ENCODE data around the gene FAM149A.
A peak's percentile ranks its signal among the peaks of the same experiment; 100 is the strongest.

The FAM149A gene

DNA sequence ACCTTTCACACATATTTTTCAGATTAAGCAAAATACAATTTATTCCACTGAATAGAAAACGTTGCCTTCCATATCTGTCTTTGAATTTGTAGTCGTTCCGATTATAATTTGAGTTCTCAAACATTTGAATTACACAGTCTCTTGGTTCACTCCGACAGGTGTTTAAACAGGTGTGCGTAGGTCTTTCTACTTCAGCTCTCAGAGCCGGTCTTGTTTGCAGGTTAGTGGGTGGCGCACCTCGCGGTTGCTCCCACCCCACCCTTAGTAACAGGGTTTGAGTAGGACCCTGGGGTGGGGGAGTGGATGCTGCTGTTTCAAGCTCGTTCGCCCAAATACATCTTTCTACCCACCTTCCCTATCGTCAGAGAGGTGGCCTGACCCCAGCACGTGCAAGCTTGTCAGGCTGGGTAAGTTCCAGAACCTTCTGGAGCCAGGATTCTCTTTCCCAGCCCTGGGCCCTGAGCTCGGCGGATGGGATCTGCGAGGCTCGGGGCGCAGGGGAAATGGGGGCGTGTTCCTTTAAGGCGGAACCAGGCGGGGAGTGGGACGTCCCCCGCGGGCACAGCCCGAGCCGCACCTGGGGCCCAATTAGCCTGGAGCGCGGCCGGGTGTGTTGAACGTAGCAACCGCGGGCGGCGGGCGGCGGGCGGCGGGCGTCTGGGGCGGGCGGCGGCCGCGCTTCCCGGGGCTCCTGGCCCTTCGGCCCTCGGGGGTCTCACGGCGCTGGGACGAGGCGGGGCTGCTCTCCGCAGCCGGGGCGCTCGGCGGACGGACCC is at the start of gene FAM149A:
TSS of gene FAM149A (plus strand) at position 591 of the 776 bp plus-strand sequence.
- no peak within 1 kb of the TSS for H3K4me2 ChIP-seq (ENCODE audit: low read depth, low read length, poor library complexity, severe bottlenecking)
- no peaks in the 10 kb centered on the region for H4K20me1 ChIP-seq (ENCODE audit: insufficient read depth, low read length, poor library complexity, severe bottlenecking)
- no peak within 1 kb of the TSS for H3K4me3 ChIP-seq (ENCODE audit: low read length, poor library complexity, severe bottlenecking)
- no peaks in the 10 kb centered on the region for H3K9me2 ChIP-seq (replicated peaks; ENCODE audit: low read depth, low read length)
- no peaks in the 10 kb centered on the region for H3K4me1 ChIP-seq (ENCODE audit: insufficient read depth, low read length, poor library complexity, severe bottlenecking)
- H3K27me3 ChIP-seq (ENCODE audit: insufficient read depth, low read length, poor library complexity, severe bottlenecking), result no peaks in the 10 kb centered on the region
- no peaks in the 10 kb centered on the region for H3K79me2 ChIP-seq (ENCODE audit: insufficient read depth, low read length)
- H2AFZ ChIP-seq (ENCODE audit: low read length), result no peak within 1 kb of the TSS
- no peaks in the 10 kb centered on the region for H3F3A ChIP-seq (ENCODE audit: low read depth)
- H3K36me3 ChIP-seq (ENCODE audit: insufficient read depth, low read length), result no peaks in the 10 kb centered on the region
- no peak within 1 kb of the TSS for H3K9ac ChIP-seq (ENCODE audit: low read depth, low read length, poor library complexity, severe bottlenecking)
- TF ChIP-seq, protein P1, sequence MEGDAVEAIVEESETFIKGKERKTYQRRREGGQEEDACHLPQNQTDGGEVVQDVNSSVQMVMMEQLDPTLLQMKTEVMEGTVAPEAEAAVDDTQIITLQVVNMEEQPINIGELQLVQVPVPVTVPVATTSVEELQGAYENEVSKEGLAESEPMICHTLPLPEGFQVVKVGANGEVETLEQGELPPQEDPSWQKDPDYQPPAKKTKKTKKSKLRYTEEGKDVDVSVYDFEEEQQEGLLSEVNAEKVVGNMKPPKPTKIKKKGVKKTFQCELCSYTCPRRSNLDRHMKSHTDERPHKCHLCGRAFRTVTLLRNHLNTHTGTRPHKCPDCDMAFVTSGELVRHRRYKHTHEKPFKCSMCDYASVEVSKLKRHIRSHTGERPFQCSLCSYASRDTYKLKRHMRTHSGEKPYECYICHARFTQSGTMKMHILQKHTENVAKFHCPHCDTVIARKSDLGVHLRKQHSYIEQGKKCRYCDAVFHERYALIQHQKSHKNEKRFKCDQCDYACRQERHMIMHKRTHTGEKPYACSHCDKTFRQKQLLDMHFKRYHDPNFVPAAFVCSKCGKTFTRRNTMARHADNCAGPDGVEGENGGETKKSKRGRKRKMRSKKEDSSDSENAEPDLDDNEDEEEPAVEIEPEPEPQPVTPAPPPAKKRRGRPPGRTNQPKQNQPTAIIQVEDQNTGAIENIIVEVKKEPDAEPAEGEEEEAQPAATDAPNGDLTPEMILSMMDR (conservative IDR thresholded peaks at IDR 0.05; ENCODE audit: low read length), result no peak
- TF ChIP-seq EZH2phosphoT487 (IDR thresholded peaks at IDR 0.05; ENCODE audit: borderline replicate concordance), result no peak
- no peaks in the 10 kb centered on the region for H3K9me3 ChIP-seq (ENCODE audit: insufficient read depth, low read depth, low read length)

DNA sequence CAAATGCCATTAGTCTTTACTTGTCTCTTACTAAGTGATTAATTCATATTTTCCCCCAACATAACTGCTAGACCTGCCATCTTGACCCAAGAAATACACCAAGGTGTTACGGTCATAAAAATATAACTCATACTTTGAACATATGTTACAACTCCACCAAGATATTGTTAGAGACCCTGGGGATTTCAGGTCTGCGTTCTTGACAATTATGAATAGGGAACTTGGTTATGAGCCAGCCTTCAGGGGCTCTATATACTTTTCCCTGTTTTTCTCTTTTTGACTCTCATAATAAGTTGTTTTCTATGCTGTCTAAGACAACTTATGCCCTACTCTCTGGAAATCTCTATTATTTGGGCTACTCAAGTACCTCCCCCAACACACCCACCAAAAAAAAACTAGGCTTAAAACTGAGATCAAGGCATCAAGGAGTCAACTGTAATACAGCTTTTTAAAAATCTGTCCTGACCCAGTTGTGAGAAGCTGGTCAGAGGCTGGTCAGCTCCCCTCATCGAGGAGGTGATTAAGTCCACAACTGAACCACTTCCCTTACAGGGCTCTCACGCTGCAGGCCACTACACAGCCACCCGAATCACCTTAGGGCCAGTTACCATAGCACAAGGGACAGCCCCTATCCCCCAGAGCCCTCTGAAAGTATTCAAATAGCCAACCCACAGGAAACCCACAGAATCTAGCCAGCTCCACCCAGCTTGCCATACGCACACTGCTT is 46.1 kb upstream of the FAM149A start:
- Histone ChIP-seq H3K79me2 (ENCODE audit: insufficient read depth, low read length) (no peaks in the 10 kb centered on the region), H3K9me2 (replicated peaks; ENCODE audit: low read depth, low read length) (no peaks in the 10 kb centered on the region), H3K36me3 (ENCODE audit: insufficient read depth, low read length) (no peaks in the 10 kb centered on the region), H3K4me3 (ENCODE audit: low read length, poor library complexity, severe bottlenecking) (peak overlapping the region; percentile 24), H3K4me2 (ENCODE audit: low read depth, low read length, poor library complexity, severe bottlenecking) (peak overlapping the region; percentile 64), H3K9me3 (ENCODE audit: insufficient read depth, low read depth, low read length) (no peaks in the 10 kb centered on the region), H3K4me1 (ENCODE audit: insufficient read depth, low read length, poor library complexity, severe bottlenecking) (peaks cover 19% of the 10 kb centered on the region), H4K20me1 (ENCODE audit: insufficient read depth, low read length, poor library complexity, severe bottlenecking) (no peaks in the 10 kb centered on the region), H3K27me3 (ENCODE audit: insufficient read depth, low read length, poor library complexity, severe bottlenecking) (no peaks in the 10 kb centered on the region), H3K9ac (ENCODE audit: low read depth, low read length, poor library complexity, severe bottlenecking) (no peak overlapping the region), H3F3A (ENCODE audit: low read depth) (no peaks in the 10 kb centered on the region), H2AFZ (ENCODE audit: low read length) (no peak overlapping the region)
- TF ChIP-seq, protein P1 (conservative IDR thresholded peaks at IDR 0.05; ENCODE audit: low read length), result no peak
- peak; percentile 12; the same call in 1 of the 2 replicates for TF ChIP-seq EZH2phosphoT487 (IDR thresholded peaks at IDR 0.05; ENCODE audit: borderline replicate concordance)

DNA sequence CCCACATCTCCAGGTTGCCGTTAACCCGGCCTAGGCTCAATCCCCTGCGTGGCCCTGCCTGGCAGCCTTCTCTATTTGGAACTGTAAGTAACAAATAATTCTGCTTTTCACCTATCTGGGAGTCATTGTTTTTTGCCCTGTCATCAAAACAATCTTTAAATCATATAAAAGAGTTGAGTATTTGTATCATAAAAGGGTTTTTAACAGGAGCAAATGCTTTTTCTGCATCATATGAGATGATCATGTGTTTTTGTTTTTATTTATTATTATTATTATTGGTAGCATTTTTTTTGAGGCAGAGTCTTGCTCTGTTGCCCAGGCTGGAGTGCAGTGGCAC is 45.6 kb upstream of the FAM149A start:
- Histone ChIP-seq H3K4me3 (ENCODE audit: low read length, poor library complexity, severe bottlenecking) (peak overlapping the region; percentile 24), H3F3A (ENCODE audit: low read depth) (no peaks in the 10 kb centered on the region), H3K9me3 (ENCODE audit: insufficient read depth, low read depth, low read length) (no peaks in the 10 kb centered on the region), H3K79me2 (ENCODE audit: insufficient read depth, low read length) (no peaks in the 10 kb centered on the region), H3K4me1 (ENCODE audit: insufficient read depth, low read length, poor library complexity, severe bottlenecking) (peaks cover 19% of the 10 kb centered on the region), H4K20me1 (ENCODE audit: insufficient read depth, low read length, poor library complexity, severe bottlenecking) (no peaks in the 10 kb centered on the region), H2AFZ (ENCODE audit: low read length) (no peak overlapping the region), H3K9me2 (replicated peaks; ENCODE audit: low read depth, low read length) (no peaks in the 10 kb centered on the region), H3K9ac (ENCODE audit: low read depth, low read length, poor library complexity, severe bottlenecking) (no peak overlapping the region), H3K27me3 (ENCODE audit: insufficient read depth, low read length, poor library complexity, severe bottlenecking) (no peaks in the 10 kb centered on the region), H3K36me3 (ENCODE audit: insufficient read depth, low read length) (no peaks in the 10 kb centered on the region), H3K4me2 (ENCODE audit: low read depth, low read length, poor library complexity, severe bottlenecking) (peak overlapping the region; percentile 64)
- TF ChIP-seq EZH2phosphoT487 (IDR thresholded peaks at IDR 0.05; ENCODE audit: borderline replicate concordance), result no peak
- TF ChIP-seq, protein P1 (conservative IDR thresholded peaks at IDR 0.05; ENCODE audit: low read length), result no peak

All from Loucy (cell line).